SK-N-SH (cell line): Measurements from ENCODE around the gene NBEA.

ENCODE experiments used
- CHD2 ChIP-seq: fragments of 150-350 bp; IDR thresholded peaks from 2 replicates; pipeline ENCODE4 v1.6.1; 2018; ENCODE audit warnings: low read length; ENCODE audit not compliant: partially characterized antibody
- EP300 ChIP-seq, 2 experiments: IDR thresholded peaks; 2 replicates each; pipeline versions ENCODE4 v1.4.0 to v1.6.1; 2012; ENCODE audit warnings: borderline replicate concordance in 1 of 2, low read depth in 1 of 2, low read length in 1 of 2
- EZH2phosphoT487 ChIP-seq: fragments of 200-600 bp; sonication (generic); IDR thresholded peaks from 2 replicates; pipeline ENCODE4 v1.6.1; 2017; ENCODE audit warnings: low read depth, mixed run types, mild to moderate bottlenecking, antibody characterized with exemption, moderate library complexity, borderline replicate concordance
- FOSL2 ChIP-seq: IDR thresholded peaks from 2 replicates; pipeline ENCODE4 v1.4.0; 2012; ENCODE audit warnings: low read depth, mild to moderate bottlenecking, moderate library complexity, borderline replicate concordance
- IRF3 ChIP-seq: fragments of 150-350 bp; IDR thresholded peaks from 2 replicates; pipeline ENCODE4 v1.6.1; 2016; ENCODE audit warnings: mild to moderate bottlenecking, low read depth, low read length
- NFIC ChIP-seq: IDR thresholded peaks from 2 replicates; pipeline ENCODE4 v1.4.0; 2012; ENCODE audit warnings: borderline replicate concordance
- POLR2AphosphoS5 ChIP-seq: IDR thresholded peaks from 2 replicates; pipeline ENCODE4 v1.6.1; 2012; ENCODE audit warnings: low read depth, low read length
- RXRA ChIP-seq: IDR thresholded peaks from 2 replicates; pipeline ENCODE4 v1.4.0; 2012; ENCODE audit warnings: low read depth, mild to moderate bottlenecking, borderline replicate concordance
- SMC3 ChIP-seq: IDR thresholded peaks from 2 replicates; pipeline ENCODE4 v1.6.1; 2012; ENCODE audit warnings: low read depth, low read length, improper control_type of control experiment
- TCF12 ChIP-seq: IDR thresholded peaks from 2 replicates; pipeline ENCODE4 v1.4.0; 2012
- TEAD4 ChIP-seq: IDR thresholded peaks from 2 replicates; pipeline ENCODE4 v1.4.0; 2012; ENCODE audit warnings: mild to moderate bottlenecking, borderline replicate concordance; ENCODE audit not compliant: insufficient read depth
- ZBTB33 ChIP-seq: IDR thresholded peaks from 2 replicates; pipeline ENCODE4 v1.4.0; 2012; ENCODE audit warnings: low read depth, borderline replicate concordance
- TF ChIP-seq, protein P1 (sequence below): fragments of 200-600 bp; sonication (generic); IDR thresholded peaks from 2 replicates; pipeline ENCODE4 v1.6.1; 2017; ENCODE audit warnings: antibody characterized with exemption, mild to moderate bottlenecking, moderate library complexity
- TF ChIP-seq, protein P2 (sequence below): IDR thresholded peaks from 2 replicates; pipeline ENCODE4; 2012

- TF ChIP-seq TCF12 (no peak), SMC3 (no peak), EZH2phosphoT487 (no peak), CHD2 (no peak), IRF3 (no peak), RXRA (no peak), FOSL2 (no peak), NFIC (no peak), TEAD4 (no peak), POLR2AphosphoS5 (no peak), EP300 (IDR thresholded peaks at IDR 0.05; ENCODE audit: borderline replicate concordance in 1 of 2, low read depth in 1 of 2, low read length in 1 of 2) (no peak), ZBTB33 (no peak)
- TF ChIP-seq, protein P1, sequence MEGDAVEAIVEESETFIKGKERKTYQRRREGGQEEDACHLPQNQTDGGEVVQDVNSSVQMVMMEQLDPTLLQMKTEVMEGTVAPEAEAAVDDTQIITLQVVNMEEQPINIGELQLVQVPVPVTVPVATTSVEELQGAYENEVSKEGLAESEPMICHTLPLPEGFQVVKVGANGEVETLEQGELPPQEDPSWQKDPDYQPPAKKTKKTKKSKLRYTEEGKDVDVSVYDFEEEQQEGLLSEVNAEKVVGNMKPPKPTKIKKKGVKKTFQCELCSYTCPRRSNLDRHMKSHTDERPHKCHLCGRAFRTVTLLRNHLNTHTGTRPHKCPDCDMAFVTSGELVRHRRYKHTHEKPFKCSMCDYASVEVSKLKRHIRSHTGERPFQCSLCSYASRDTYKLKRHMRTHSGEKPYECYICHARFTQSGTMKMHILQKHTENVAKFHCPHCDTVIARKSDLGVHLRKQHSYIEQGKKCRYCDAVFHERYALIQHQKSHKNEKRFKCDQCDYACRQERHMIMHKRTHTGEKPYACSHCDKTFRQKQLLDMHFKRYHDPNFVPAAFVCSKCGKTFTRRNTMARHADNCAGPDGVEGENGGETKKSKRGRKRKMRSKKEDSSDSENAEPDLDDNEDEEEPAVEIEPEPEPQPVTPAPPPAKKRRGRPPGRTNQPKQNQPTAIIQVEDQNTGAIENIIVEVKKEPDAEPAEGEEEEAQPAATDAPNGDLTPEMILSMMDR: no peak
- TF ChIP-seq, protein P2, sequence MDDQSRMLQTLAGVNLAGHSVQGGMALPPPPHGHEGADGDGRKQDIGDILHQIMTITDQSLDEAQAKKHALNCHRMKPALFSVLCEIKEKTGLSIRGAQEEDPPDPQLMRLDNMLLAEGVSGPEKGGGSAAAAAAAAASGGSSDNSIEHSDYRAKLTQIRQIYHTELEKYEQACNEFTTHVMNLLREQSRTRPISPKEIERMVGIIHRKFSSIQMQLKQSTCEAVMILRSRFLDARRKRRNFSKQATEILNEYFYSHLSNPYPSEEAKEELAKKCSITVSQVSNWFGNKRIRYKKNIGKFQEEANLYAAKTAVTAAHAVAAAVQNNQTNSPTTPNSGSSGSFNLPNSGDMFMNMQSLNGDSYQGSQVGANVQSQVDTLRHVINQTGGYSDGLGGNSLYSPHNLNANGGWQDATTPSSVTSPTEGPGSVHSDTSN: no peak
Measured at GRCh38 chr13:35046587-35046986, 104.5 kb downstream of the NBEA start.
